Left hindlimb (tissue), 1 donor: ENCODE measurements around the gene GPR61.

Source experiments
- DNase-seq: peaks from one replicate; pipeline ENCODE4 v3.0.0-alpha.2; 2018

GPR61 gene

GRCh38 chr1:109573785-109574184 is 34.1 kb downstream of the GPR61 start:
- DNase-seq, result no peak

DNA sequence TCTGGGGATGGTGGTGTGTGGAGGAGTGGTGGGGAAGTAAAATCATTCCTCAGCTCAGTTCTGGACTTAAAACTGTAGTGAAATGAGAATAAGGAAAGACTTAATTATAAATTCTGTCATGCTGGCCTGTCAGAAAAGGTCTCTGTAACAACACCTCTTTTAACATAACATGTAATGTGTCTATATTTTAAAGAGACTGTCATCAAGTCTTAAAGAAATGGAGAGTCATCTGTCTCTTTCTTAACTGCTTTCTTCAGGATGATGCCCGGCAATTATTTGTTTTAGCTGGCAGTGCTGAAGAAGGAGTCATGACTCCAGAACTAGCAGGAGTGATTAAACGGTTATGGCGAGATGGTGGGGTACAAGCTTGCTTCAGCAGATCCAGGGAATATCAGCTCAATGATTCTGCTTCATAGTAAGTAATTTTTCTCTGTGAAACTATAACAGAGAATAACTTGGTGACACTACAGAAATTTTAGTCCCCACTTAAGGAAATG is 39.3 kb downstream of the GPR61 start:
- no peak for DNase-seq

GRCh38 chr1:109579491-109579890 is 39.8 kb downstream of the GPR61 start:
- no peak for DNase-seq

DNA sequence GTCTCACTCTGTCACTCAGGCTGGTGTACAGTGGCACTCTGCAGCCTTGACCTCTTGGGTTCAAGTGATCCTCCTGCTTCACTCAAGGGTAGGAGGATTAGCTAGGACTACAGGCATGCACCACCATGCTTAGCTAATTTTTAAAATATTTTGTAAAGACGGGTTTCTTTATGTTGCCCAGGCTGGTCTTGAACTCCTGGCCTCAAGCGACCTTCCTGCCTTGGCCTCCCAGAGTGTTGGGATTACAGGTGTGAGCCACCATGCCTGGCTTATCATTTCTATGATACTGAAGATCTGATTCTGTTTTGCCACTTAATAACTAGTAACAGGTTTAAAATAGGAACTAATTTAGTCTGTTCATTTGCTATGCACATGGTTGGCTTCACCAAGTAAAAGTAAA is 42.3 kb downstream of the GPR61 start:
- DNase-seq, result no peak

- DNase-seq, result no peak
These were observed 45.1 kb downstream of the GPR61 start for GRCh38 chr1:109584766-109585165.

GRCh38 chr1:109586055-109586454 is 46.4 kb downstream of the GPR61 start:
- DNase-seq, result no peak

GRCh38 chr1:109589177-109589576 is 49.5 kb downstream of the GPR61 start:
- DNase-seq, result no peak

DNA sequence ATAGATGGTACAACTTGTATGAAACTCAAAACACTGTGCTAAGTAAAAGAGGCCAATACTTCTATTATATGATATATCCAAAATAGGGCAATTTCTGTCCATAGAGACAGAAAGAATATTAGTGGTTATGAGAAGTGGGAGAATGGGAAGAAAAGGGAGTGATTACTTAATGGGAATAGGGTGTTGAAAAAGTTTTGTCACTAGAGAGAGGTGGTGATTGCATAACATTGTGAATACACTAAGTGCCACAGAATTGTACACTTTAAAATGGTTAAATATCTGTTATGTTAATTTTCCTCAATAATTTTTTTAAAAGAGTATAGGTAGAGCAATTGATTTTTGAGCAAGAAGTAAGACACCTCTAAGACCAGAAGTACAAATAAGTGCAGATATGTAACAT is 50.0 kb downstream of the GPR61 start:
- DNase-seq, result no peak

DNA sequence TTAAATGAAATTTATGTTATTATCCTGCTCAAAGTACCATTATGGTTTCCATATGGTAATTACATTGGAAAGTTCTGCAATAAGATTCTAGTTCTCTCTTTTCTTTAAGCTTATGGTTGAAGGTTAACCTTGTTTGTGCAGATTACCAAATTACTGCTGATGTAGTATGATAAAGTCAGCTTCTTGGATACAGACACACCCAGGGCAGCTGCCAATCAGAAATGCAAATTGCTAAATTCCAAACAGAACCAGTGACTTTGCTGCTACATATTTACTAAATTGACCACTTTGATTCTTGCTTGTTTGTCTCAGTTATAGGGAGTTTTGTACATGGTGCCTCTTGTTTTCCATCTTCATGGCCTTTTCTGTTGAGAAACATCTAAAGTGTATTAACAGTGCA is 53.2 kb downstream of the GPR61 start:
- no peak for DNase-seq

- no peak for DNase-seq
These were observed 55.9 kb downstream of the GPR61 start for GRCh38 chr1:109595531-109595930.
